Ishikawa (cell line): ENCODE data around the gene PPARG.

Experiments used
- CEBPB ChIP-seq: IDR thresholded peaks from 2 replicates; pipeline ENCODE4 v1.6.1; 2012
- MAX ChIP-seq: IDR thresholded peaks from 2 replicates; pipeline ENCODE4 v1.6.1; 2012
- NFIC ChIP-seq: IDR thresholded peaks from 2 replicates; pipeline ENCODE4 v1.6.1; 2012
- USF1 ChIP-seq: IDR thresholded peaks from 2 replicates; pipeline ENCODE4 v1.6.1; 2012

- no peak for TF ChIP-seq NFIC
- no peak for TF ChIP-seq MAX
- no peak for TF ChIP-seq USF1
- TF ChIP-seq CEBPB = no peak
Measured at GRCh38 chr3:12375572-12375971, 86.7 kb downstream of the PPARG start.
